Mesendoderm (in vitro differentiated cells): Measurements from ENCODE around the gene ANXA6.

ENCODE experiments used
- DNase-seq: peaks from one replicate; pipeline ENCODE4 v3.0.0; 2013
- H2AK5ac ChIP-seq: 2 replicates; pipeline ENCODE4 v1.6.1; 2013; ENCODE audit warnings: low read length, inconsistent platforms
- H2BK120ac ChIP-seq: 2 replicates; pipeline ENCODE4 v1.6.1; 2013; ENCODE audit warnings: low read depth, mild to moderate bottlenecking, low read length, moderate library complexity, mixed read lengths
- H2BK15ac ChIP-seq: replicated peaks from 2 replicates; pipeline ENCODE4 v1.6.1; 2013; ENCODE audit warnings: low read depth, mild to moderate bottlenecking, moderate library complexity
- H2BK5ac ChIP-seq: 2 replicates; pipeline ENCODE4 v1.6.1; 2013; ENCODE audit warnings: low read length, inconsistent platforms
- H3K18ac ChIP-seq: 2 replicates; pipeline ENCODE4 v1.6.1; 2013; ENCODE audit warnings: mild to moderate bottlenecking, low read length, mixed read lengths
- H3K23ac ChIP-seq: one replicate; pipeline ENCODE4 v1.6.1; 2013; ENCODE audit warnings: low read length
- H3K27ac ChIP-seq: 2 replicates; pipeline ENCODE4 v1.5.1; 2013; ENCODE audit warnings: low read depth, mild to moderate bottlenecking, inconsistent platforms, low read length, moderate library complexity
- H3K27me3 ChIP-seq: 2 replicates; pipeline ENCODE4 v1.6.1; 2013; ENCODE audit warnings: low read length, control low read depth, mild to moderate bottlenecking, inconsistent platforms; ENCODE audit not compliant: insufficient read depth, poor library complexity
- H3K36me3 ChIP-seq: 2 replicates; pipeline ENCODE4 v1.6.1; 2013; ENCODE audit warnings: low read length, inconsistent platforms; ENCODE audit not compliant: control insufficient read depth, insufficient read depth
- H3K4ac ChIP-seq: one replicate; pipeline ENCODE4 v1.6.1; 2013; ENCODE audit warnings: low read depth, mild to moderate bottlenecking, low read length, moderate library complexity
- H3K4me1 ChIP-seq: 2 replicates; pipeline ENCODE4 v1.6.1; 2013; ENCODE audit warnings: low read depth, low read length, inconsistent platforms; ENCODE audit not compliant: control insufficient read depth
- H3K4me2 ChIP-seq: 2 replicates; pipeline ENCODE4 v1.6.1; 2013; ENCODE audit warnings: low read length
- H3K4me3 ChIP-seq: 2 replicates; pipeline ENCODE4 v1.5.1; 2013; ENCODE audit warnings: mild to moderate bottlenecking, low read length
- H3K56ac ChIP-seq: one replicate; pipeline ENCODE4 v1.6.1; 2013; ENCODE audit warnings: low read length
- H3K79me1 ChIP-seq: 2 replicates; pipeline ENCODE4 v1.6.1; 2013; ENCODE audit warnings: low read length, inconsistent platforms
- H3K79me2 ChIP-seq: 2 replicates; pipeline ENCODE4 v1.6.1; 2013; ENCODE audit warnings: mild to moderate bottlenecking, low read length; ENCODE audit not compliant: control insufficient read depth, insufficient read depth
- H3K9ac ChIP-seq: 2 replicates; pipeline ENCODE4 v1.6.1; 2013; ENCODE audit warnings: low read length, inconsistent platforms
- H4K5ac ChIP-seq: one replicate; pipeline ENCODE4 v1.6.1; 2013; ENCODE audit warnings: low read length
- H4K8ac ChIP-seq: one replicate; pipeline ENCODE4 v1.6.1; 2013; ENCODE audit warnings: low read depth, mild to moderate bottlenecking, control low read depth, low read length, moderate library complexity
- WGBS: extraction: QIAGEN DNeasy Blood & Tissue Kit; methylation state at CpG from one replicate; pipeline ENCODE4 v1.1.7; 2013; ENCODE audit warnings: low lambda C conversion rate, missing lambda C conversion rate; ENCODE audit not compliant: insufficient coverage; ENCODE audit errors: extremely low coverage; 5-methylcytosine and 5-hydroxymethylcytosine counted together

ANXA6 gene

GRCh38 chr5:151101746-151102145 lies 55.8 kb downstream of the ANXA6 start:
- peaks cover 19% of the 10 kb centered on the region for H3K36me3 ChIP-seq

GRCh38 chr5:151101151-151101550 lies 56.4 kb downstream of the ANXA6 start:
- Histone ChIP-seq H3K4me2 (no peak overlapping the region), H2BK5ac (no peak overlapping the region), H2BK15ac (no peak overlapping the region), H3K18ac (no peak overlapping the region), H3K36me3 (peaks cover 16% of the 10 kb centered on the region), H2BK120ac (no peak overlapping the region), H2AK5ac (no peak overlapping the region), H4K8ac (no peak overlapping the region), H3K23ac (no peak overlapping the region), H3K79me2 (no peaks in the 10 kb centered on the region), H3K56ac (no peak overlapping the region), H3K27ac (no peak overlapping the region), H3K4me3 (no peak overlapping the region), H3K27me3 (no peaks in the 10 kb centered on the region), H3K4ac (no peak overlapping the region), H3K9ac (no peak overlapping the region), H4K5ac (no peak overlapping the region), H3K4me1 (no peaks in the 10 kb centered on the region), H3K79me1 (no peaks in the 10 kb centered on the region)
- WGBS: no CpG with 5 or more reads among the region's 9 CpGs
- no peak for DNase-seq

More at GRCh38 chr5:151101746-151102145, 55.8 kb downstream of the ANXA6 start:
- no peak overlapping the region for H3K27ac ChIP-seq
- H2BK120ac ChIP-seq: no peak overlapping the region
- H2BK15ac ChIP-seq: no peak overlapping the region
- no CpG with 5 or more reads among the region's 4 CpGs for whole genome bisulfite sequencing
- H2BK5ac ChIP-seq: no peak overlapping the region
- H2AK5ac ChIP-seq: no peak overlapping the region
- H3K4me2 ChIP-seq: no peak overlapping the region
- no peak overlapping the region for H3K23ac ChIP-seq
- H3K79me2 ChIP-seq: no peaks in the 10 kb centered on the region
- H3K27me3 ChIP-seq: no peaks in the 10 kb centered on the region
- H3K4me1 ChIP-seq: no peaks in the 10 kb centered on the region
- DNase-seq: no peak
- no peak overlapping the region for H3K9ac ChIP-seq
- H3K4me3 ChIP-seq: no peak overlapping the region
- no peak overlapping the region for H3K18ac ChIP-seq
- no peak overlapping the region for H4K5ac ChIP-seq
- H3K56ac ChIP-seq: no peak overlapping the region
- H3K79me1 ChIP-seq: no peaks in the 10 kb centered on the region
- H3K4ac ChIP-seq: no peak overlapping the region
- no peak overlapping the region for H4K8ac ChIP-seq

DNA sequence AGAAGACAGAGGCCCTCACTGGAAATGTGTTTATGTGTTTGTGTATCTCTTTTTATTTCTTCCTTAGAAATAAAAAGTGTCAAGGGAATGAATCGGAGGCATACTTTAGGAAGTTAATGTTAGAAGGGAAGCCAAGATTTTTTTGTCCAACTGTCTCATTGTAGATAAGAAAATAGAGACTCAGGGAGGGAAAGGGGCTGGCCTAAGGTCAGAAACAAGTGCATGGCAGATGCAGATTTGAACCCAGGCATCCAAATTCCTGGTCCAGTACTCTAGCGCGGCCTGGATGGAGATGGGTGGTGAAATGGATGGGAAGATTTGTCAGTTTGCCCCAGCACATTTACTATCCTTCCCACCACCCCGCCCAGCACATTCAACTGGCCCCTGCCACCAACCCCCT lies 56.9 kb downstream of the ANXA6 start:
- Histone ChIP-seq H3K79me2 (no peaks in the 10 kb centered on the region), H4K8ac (no peak overlapping the region), H3K27me3 (no peaks in the 10 kb centered on the region), H3K4me1 (no peaks in the 10 kb centered on the region), H3K36me3 (peaks cover 12% of the 10 kb centered on the region), H3K4me3 (no peak overlapping the region), H3K56ac (no peak overlapping the region), H3K27ac (no peak overlapping the region), H2BK5ac (no peak overlapping the region), H2BK120ac (no peak overlapping the region), H3K9ac (no peak overlapping the region), H3K79me1 (no peaks in the 10 kb centered on the region), H3K23ac (no peak overlapping the region), H4K5ac (no peak overlapping the region), H3K4ac (no peak overlapping the region), H2BK15ac (no peak overlapping the region), H3K18ac (no peak overlapping the region), H2AK5ac (no peak overlapping the region), H3K4me2 (no peak overlapping the region)
- WGBS: no CpG with 5 or more reads among the region's 4 CpGs
- no peak for DNase-seq

GRCh38 chr5:151098768-151099121 lies 58.8 kb downstream of the ANXA6 start:
- Histone ChIP-seq H2AK5ac (no peak overlapping the region), H2BK5ac (no peak overlapping the region), H4K8ac (no peak overlapping the region), H3K4me3 (no peak overlapping the region), H4K5ac (no peak overlapping the region), H3K4ac (no peak overlapping the region), H3K27me3 (no peaks in the 10 kb centered on the region), H3K36me3 (peaks cover 5% of the 10 kb centered on the region), H3K9ac (no peak overlapping the region), H3K79me2 (no peaks in the 10 kb centered on the region), H3K18ac (no peak overlapping the region), H2BK15ac (no peak overlapping the region), H3K4me1 (peaks cover 3% of the 10 kb centered on the region), H3K27ac (no peak overlapping the region), H2BK120ac (no peak overlapping the region), H3K79me1 (no peaks in the 10 kb centered on the region), H3K56ac (no peak overlapping the region), H3K4me2 (no peak overlapping the region), H3K23ac (no peak overlapping the region)
- DNase-seq: no peak
- WGBS: no CpG with 5 or more reads among the region's 4 CpGs

GRCh38 chr5:151097820-151098767 lies 59.5 kb downstream of the ANXA6 start:
- H4K8ac ChIP-seq: no peak overlapping the region
- H3K9ac ChIP-seq: no peak overlapping the region
- no peak overlapping the region for H2AK5ac ChIP-seq
- no peak overlapping the region for H3K4me3 ChIP-seq
- H3K79me1 ChIP-seq: no peaks in the 10 kb centered on the region
- no peaks in the 10 kb centered on the region for H3K27me3 ChIP-seq
- no peak for DNase-seq
- H4K5ac ChIP-seq: no peak overlapping the region
- H2BK120ac ChIP-seq: no peak overlapping the region
- no peak overlapping the region for H3K27ac ChIP-seq
- WGBS: no CpG with 5 or more reads among the region's 16 CpGs
- H3K4me2 ChIP-seq: no peak overlapping the region
- H3K56ac ChIP-seq: no peak overlapping the region
- H2BK5ac ChIP-seq: no peak overlapping the region
- H3K4me1 ChIP-seq: peaks cover 3% of the 10 kb centered on the region
- no peak overlapping the region for H2BK15ac ChIP-seq
- no peaks in the 10 kb centered on the region for H3K79me2 ChIP-seq
- H3K18ac ChIP-seq: no peak overlapping the region
- no peak overlapping the region for H3K23ac ChIP-seq
- H3K36me3 ChIP-seq: peaks cover 3% of the 10 kb centered on the region
- H3K4ac ChIP-seq: no peak overlapping the region
